HUES48 (cell line): Measurements from ENCODE around the gene R3HDM2.

Experiments
- H3K27ac ChIP-seq: one replicate; pipeline ENCODE4 v1.7.0; 2013; ENCODE audit warnings: low read depth, low read length, inconsistent platforms
- H3K27me3 ChIP-seq: 2 replicates; pipeline ENCODE4 v1.6.1; 2013; ENCODE audit warnings: mild to moderate bottlenecking, low read length; ENCODE audit not compliant: control insufficient read depth, insufficient read depth
- H3K36me3 ChIP-seq: 2 replicates; pipeline ENCODE4 v1.6.1; 2013; ENCODE audit warnings: low read length; ENCODE audit not compliant: control insufficient read depth, insufficient read depth
- H3K4me1 ChIP-seq: 2 replicates; pipeline ENCODE4 v1.6.1; 2013; ENCODE audit warnings: mild to moderate bottlenecking, low read length; ENCODE audit not compliant: control insufficient read depth, insufficient read depth
- H3K4me3 ChIP-seq: 2 replicates; pipeline ENCODE4 v1.5.1; 2013; ENCODE audit warnings: mild to moderate bottlenecking, low read depth, low read length
- H3K9ac ChIP-seq: 2 replicates; pipeline ENCODE4 v1.6.1; 2013; ENCODE audit warnings: mild to moderate bottlenecking, low read depth, low read length, moderate library complexity
- H3K9me3 ChIP-seq: 2 replicates; pipeline ENCODE4 v1.6.1; 2013; ENCODE audit warnings: low read length; ENCODE audit not compliant: control insufficient read depth, insufficient read depth

Gene R3HDM2

GRCh38 chr12:57465030-57465746 is 34.3 kb upstream of the R3HDM2 start:
- Histone ChIP-seq H3K9ac (no peak overlapping the region), H3K27me3 (no peaks in the 10 kb centered on the region), H3K27ac (no peak overlapping the region), H3K9me3 (no peaks in the 10 kb centered on the region), H3K36me3 (peaks cover 25% of the 10 kb centered on the region), H3K4me1 (peaks cover 3% of the 10 kb centered on the region; the same call in 1 of the 2 replicates), H3K4me3 (no peak overlapping the region)

GRCh38 chr12:57464569-57464968 is 33.7 kb upstream of the R3HDM2 start:
- Histone ChIP-seq H3K9me3 (no peaks in the 10 kb centered on the region), H3K4me1 (peaks cover 3% of the 10 kb centered on the region; the same call in 1 of the 2 replicates), H3K27me3 (no peaks in the 10 kb centered on the region), H3K36me3 (peaks cover 22% of the 10 kb centered on the region), H3K4me3 (no peak overlapping the region), H3K9ac (no peak overlapping the region), H3K27ac (no peak overlapping the region)

- no peak overlapping the region for H3K9ac ChIP-seq
- no peak overlapping the region for H3K27ac ChIP-seq
- H3K4me3 ChIP-seq: no peak overlapping the region
- H3K4me1 ChIP-seq: peaks cover 10% of the 10 kb centered on the region
- H3K27me3 ChIP-seq: no peaks in the 10 kb centered on the region
- peaks cover 16% of the 10 kb centered on the region; the same call in 1 of the 2 replicates for H3K36me3 ChIP-seq
- no peaks in the 10 kb centered on the region for H3K9me3 ChIP-seq
Observed at GRCh38 chr12:57462912-57463253, 32.0 kb upstream of the R3HDM2 start.

GRCh38 chr12:57462251-57462911 is 31.5 kb upstream of the R3HDM2 start:
- peaks cover 16% of the 10 kb centered on the region; the same call in 1 of the 2 replicates for H3K36me3 ChIP-seq
- H3K27me3 ChIP-seq: no peaks in the 10 kb centered on the region
- peak overlapping the region; percentile 94 for H3K27ac ChIP-seq
- H3K9me3 ChIP-seq: no peaks in the 10 kb centered on the region
- H3K4me1 ChIP-seq: peaks cover 10% of the 10 kb centered on the region
- H3K9ac ChIP-seq: peak overlapping the region; percentile 82
- H3K4me3 ChIP-seq: peak overlapping the region; percentile 87

GRCh38 chr12:57461917-57462250 is 31.0 kb upstream of the R3HDM2 start:
- Histone ChIP-seq H3K9me3 (no peaks in the 10 kb centered on the region), H3K9ac (peak overlapping the region; percentile 82), H3K4me3 (peak overlapping the region; percentile 87), H3K27me3 (no peaks in the 10 kb centered on the region), H3K27ac (peak overlapping the region; percentile 94), H3K4me1 (peaks cover 10% of the 10 kb centered on the region), H3K36me3 (peaks cover 13% of the 10 kb centered on the region; the same call in 1 of the 2 replicates)

GRCh38 chr12:57461276-57461916 is 30.6 kb upstream of the R3HDM2 start:
- H3K9me3 ChIP-seq: no peaks in the 10 kb centered on the region
- H3K36me3 ChIP-seq: peaks cover 13% of the 10 kb centered on the region; the same call in 1 of the 2 replicates
- peak overlapping the region; percentile 82 for H3K9ac ChIP-seq
- H3K4me3 ChIP-seq: peak overlapping the region; percentile 87
- H3K27ac ChIP-seq: peak overlapping the region; percentile 94
- peaks cover 14% of the 10 kb centered on the region for H3K4me1 ChIP-seq
- H3K27me3 ChIP-seq: no peaks in the 10 kb centered on the region

GRCh38 chr12:57460841-57461275 is 30.0 kb upstream of the R3HDM2 start:
- H3K27ac ChIP-seq: peak overlapping the region; percentile 94
- no peaks in the 10 kb centered on the region for H3K27me3 ChIP-seq
- H3K9me3 ChIP-seq: no peaks in the 10 kb centered on the region
- peaks cover 17% of the 10 kb centered on the region for H3K4me1 ChIP-seq
- peaks cover 8% of the 10 kb centered on the region; the same call in 1 of the 2 replicates for H3K36me3 ChIP-seq
- H3K4me3 ChIP-seq: peak overlapping the region; percentile 87
- H3K9ac ChIP-seq: peak overlapping the region; percentile 82

GRCh38 chr12:57460468-57460784 is 29.6 kb upstream of the R3HDM2 start:
- Histone ChIP-seq H3K4me3 (peak overlapping the region; percentile 87), H3K4me1 (peaks cover 22% of the 10 kb centered on the region), H3K36me3 (peaks cover 4% of the 10 kb centered on the region; the same call in 1 of the 2 replicates), H3K9ac (peak overlapping the region; percentile 22; the same call in 1 of the 2 replicates), H3K27ac (peak overlapping the region; percentile 94), H3K27me3 (no peaks in the 10 kb centered on the region), H3K9me3 (no peaks in the 10 kb centered on the region)

GRCh38 chr12:57459750-57460467 is 29.1 kb upstream of the R3HDM2 start, which contains the start of gene GLI1:
Gene GLI1 (plus strand): TSS chr12:57459785. CDS start chr12:57463692, 3,907 bp downstream.
- Histone ChIP-seq H3K36me3 (peaks cover 4% of the 10 kb centered on the region; the same call in 1 of the 2 replicates), H3K4me3 (peak within 1 kb of the TSS; percentile 87), H3K4me1 (peaks cover 25% of the 10 kb centered on the region), H3K9ac (peak within 1 kb of the TSS; percentile 45), H3K9me3 (no peaks in the 10 kb centered on the region), H3K27ac (peak within 1 kb of the TSS; percentile 94), H3K27me3 (no peaks in the 10 kb centered on the region)

GRCh38 chr12:57459055-57459749 is 28.4 kb upstream of the R3HDM2 start:
- Histone ChIP-seq H3K9me3 (no peaks in the 10 kb centered on the region), H3K4me3 (peak overlapping the region; percentile 86), H3K27me3 (no peaks in the 10 kb centered on the region), H3K27ac (peak overlapping the region; percentile 74), H3K9ac (peak overlapping the region; percentile 45), H3K36me3 (no peaks in the 10 kb centered on the region), H3K4me1 (peaks cover 31% of the 10 kb centered on the region)
